Left hindlimb (tissue), 1 donor: ENCODE results near the gene ZNF48.
A peak's percentile ranks its signal among the peaks of the same experiment; 100 is the strongest.

Source experiments
- DNase-seq: peaks from one replicate; pipeline ENCODE4 v3.0.0-alpha.2; 2018

The ZNF48 gene

DNA sequence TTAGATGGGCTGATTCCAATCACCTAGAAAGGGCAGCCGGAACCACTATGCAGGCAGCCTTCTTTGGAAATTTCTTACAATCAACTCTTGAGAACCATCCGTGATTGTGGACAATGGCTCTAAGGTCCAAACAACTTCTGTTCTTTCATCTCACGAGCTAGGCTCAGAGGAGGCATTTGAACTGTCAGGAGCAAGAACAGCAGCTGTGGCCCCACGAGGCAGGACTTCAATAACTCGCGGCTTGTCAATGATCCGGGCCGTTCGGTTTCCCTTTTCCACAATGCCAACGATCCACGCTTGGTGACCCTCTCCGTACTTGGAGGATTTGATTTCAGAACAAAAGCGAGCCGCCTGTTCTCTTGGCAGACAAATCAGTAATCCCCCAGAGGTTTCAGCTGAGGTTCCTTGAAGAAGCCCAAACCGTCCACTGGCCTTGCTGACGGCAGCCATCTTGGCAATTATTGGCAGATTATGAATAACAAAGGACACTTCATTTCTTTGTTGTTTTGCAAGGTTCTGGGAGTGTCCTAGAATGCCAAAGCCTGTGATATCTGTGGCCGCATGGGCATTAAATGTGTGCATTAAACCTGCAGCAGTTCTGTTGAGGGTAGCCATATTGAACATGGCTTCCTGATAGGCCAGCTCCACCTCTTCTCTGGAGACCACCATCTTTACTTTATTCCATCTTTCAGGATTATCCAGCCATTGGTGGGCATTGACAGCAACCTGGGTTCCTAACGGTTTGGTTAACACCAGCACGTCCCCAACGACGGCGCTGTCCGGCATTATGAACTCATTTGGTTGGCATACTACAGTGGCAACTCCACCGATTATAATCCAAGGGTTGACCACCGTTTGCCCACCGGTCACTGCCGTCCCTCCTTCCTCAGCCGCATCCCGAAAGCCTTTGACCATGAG, 49.3 kb downstream of the ZNF48 start:
- no peak for DNase-seq

DNA sequence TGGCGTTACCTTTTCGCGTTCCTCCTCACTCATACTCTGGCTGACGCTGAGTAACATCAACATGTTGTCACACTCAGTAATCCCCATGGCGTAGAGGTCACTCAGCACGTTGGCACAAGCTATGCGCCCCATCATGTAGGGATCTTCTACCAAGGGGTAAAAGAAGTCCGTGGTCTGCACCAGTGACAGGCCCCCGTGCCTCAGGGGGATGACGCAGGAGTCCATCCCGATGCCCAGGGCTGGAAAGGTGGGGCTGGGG, 49.9 kb downstream of the ZNF48 start:
- DNase-seq, result no peak

DNA sequence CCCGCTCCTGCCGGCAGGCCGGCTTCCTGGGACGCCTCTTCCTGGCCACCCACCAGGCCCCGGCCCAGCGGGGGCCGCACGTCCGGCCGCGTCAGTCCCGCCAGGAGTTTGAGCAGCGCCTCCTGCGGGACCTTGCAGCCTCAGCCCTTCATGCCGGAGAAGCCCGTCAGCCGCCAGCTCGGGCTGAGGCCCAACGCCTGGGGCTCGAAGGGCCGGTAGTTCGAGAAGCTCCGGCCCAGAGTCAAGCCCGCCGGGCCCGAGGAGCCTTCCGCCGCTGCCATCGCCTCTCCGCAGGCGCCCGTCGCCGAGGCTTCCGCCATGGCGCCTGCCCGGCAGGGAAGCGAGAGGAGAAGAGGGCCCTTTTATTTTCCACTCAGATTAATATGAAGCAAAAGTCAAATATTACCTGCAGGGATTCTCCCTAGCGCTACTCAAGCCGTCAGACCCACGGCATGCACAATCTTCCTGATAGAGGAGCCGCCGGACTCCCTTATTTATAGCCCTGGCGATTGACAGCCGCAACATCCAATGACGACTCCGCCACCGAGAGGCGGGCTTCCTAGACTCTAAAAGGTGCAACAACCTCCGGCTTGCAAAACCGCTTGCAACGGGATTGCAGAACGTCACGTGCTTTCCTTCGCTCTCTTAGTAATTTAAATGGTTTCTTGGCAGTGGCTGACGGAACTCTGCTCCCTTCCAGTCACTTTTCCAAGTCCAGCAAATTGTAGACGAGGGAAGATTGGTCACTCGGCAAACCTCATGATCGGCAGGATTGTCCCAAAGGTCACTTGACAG, 50.4 kb downstream of the ZNF48 start, which contains the start of gene SEPHS2:
Gene SEPHS2 (minus strand): TSS at position 467 of the 795 bp plus-strand sequence. CDS start 147 bp downstream, at position 320.
- DNase-seq, result peak; percentile 95

DNA sequence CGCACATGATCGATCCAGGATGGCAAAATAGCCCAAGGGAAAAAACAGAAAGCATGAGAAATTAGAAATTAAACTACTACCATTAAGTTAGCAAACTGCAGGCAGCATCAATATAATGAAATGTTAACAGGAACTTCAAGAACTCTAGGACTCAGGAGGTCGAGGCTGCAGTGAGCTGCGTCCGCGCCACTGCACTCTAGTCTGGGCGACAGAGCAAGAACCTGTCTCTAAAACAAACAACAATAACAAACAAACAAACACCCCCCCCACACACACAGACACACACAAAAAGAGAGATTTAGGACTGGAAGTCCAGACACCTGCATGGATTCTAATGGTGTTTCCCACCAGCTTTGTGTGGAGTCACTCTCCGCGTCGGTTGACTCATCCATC, 51.0 kb downstream of the ZNF48 start:
- DNase-seq, result no peak

DNA sequence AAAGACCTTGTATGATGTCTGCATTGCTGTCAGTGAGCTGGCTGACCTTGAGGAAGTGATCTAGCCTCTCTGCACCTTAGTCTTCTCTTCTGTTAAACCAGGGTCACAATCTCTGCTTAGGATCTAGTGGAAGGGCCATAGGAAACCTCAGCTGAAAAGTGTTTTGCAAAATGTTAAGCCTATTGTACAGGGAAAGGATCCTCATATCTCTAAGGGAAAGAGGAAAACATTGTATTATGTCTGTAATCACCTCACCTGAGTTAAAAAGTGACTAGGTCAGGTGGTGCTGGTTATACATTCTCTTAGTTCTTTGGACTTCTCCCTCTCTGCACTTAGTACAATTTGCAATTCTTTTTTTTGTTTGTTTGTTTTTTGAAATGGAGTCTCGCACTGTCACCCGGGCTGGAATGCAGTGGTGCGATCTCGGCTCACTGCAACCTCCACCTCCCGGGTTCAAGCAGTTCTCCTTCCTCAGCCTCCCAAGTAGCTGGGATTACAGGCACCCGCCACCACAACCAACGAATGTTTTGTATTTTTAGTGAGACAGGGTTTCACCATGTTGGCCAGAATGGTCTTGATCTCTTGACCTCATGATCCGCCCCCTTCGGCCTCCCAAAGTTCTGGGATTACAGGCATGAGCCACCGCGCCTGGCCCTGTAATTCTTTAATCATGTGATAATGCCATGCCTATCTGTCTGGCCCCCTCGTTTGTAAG, 52.4 kb downstream of the ZNF48 start:
- no peak for DNase-seq

DNA sequence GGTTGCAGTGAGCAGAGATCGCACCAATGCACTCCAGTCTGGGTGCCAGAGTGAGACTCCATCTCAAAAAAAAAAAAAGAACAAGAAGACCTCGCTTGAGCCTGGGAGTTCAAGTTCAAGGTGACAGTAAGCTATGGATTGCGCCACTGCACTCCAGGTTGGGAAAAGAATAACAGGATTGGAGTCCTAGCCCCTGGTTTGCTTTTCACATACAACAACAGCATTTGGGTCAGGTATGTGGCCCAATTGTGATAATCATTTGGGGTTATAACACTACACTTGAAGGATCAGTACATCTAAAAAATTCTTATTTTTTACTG, 53.9 kb downstream of the ZNF48 start:
- no peak for DNase-seq
